ENCODE data around the gene MBD4.
"Not testable (repeated sequence)": the region's sequence is repeated elsewhere in the genome, so short reads cannot be mapped to it uniquely, and the experiment has no call there.

MBD4 gene

GRCh38 chr3:129428376-129429079 lies 11.2 kb downstream of the MBD4 start, which contains the start of gene EFCAB12:
Gene EFCAB12 (minus strand): TSS chr3:129428636. CDS start chr3:129428488, 148 bp downstream.
- DNase-seq, result peak; percentile 81

GRCh38 chr3:129428007-129428375 lies 11.8 kb downstream of the MBD4 start:
- DNase-seq, result no peak

GRCh38 chr3:129425619-129426018 lies 14.1 kb downstream of the MBD4 start:
- DNase-seq, result no peak

GRCh38 chr3:129425213-129425612 lies 14.5 kb downstream of the MBD4 start:
- no peak for DNase-seq

- DNase-seq, result no peak
Measured at GRCh38 chr3:129424185-129424841, 15.4 kb downstream of the MBD4 start.

- DNase-seq, result no peak
Measured at GRCh38 chr3:129422897-129423296, 16.9 kb downstream of the MBD4 start.

GRCh38 chr3:129421988-129422745 lies 17.6 kb downstream of the MBD4 start:
- no peak for DNase-seq

GRCh38 chr3:129421236-129421883 lies 18.4 kb downstream of the MBD4 start:
- DNase-seq, result no peak

- DNase-seq, result no peak
Measured at GRCh38 chr3:129419476-129419875, 20.3 kb downstream of the MBD4 start.

GRCh38 chr3:129418041-129418973 lies 21.4 kb downstream of the MBD4 start:
- no peak for DNase-seq

GRCh38 chr3:129417326-129417725 lies 22.4 kb downstream of the MBD4 start:
- DNase-seq, result no peak

- no peak for DNase-seq
Measured at GRCh38 chr3:129416415-129416814, 23.3 kb downstream of the MBD4 start.

- DNase-seq, result no peak
Measured at GRCh38 chr3:129415830-129416229, 23.9 kb downstream of the MBD4 start.

GRCh38 chr3:129415378-129415777 lies 24.4 kb downstream of the MBD4 start:
- DNase-seq, result no peak

- DNase-seq, result peak; percentile 69
Measured at GRCh38 chr3:129413687-129414506, 25.9 kb downstream of the MBD4 start.

- DNase-seq, result not testable (repeated sequence)
Measured at GRCh38 chr3:129413238-129413637, 26.5 kb downstream of the MBD4 start.

GRCh38 chr3:129412542-129413198 lies 27.1 kb downstream of the MBD4 start:
- DNase-seq, result no peak

- no peak for DNase-seq
Measured at GRCh38 chr3:129410971-129411370, 28.8 kb downstream of the MBD4 start.

- no peak for DNase-seq
Measured at GRCh38 chr3:129409541-129409940, 30.2 kb downstream of the MBD4 start.

- no peak for DNase-seq
Measured at GRCh38 chr3:129404610-129405009, 35.1 kb downstream of the MBD4 start.

GRCh38 chr3:129404130-129404529 lies 35.6 kb downstream of the MBD4 start:
- no peak for DNase-seq

Measured in amniotic stem cell (primary cell).